NCI-H1417 treated with DMSO at 0.1 percent for 48 hours (cell line): ENCODE measurements around the gene AMPD3.

Experiments
- DNase-seq: peaks from one replicate; lab custom pipeline; 2025; lab: John Stamatoyannopoulos, UW

AMPD3 gene

DNA sequence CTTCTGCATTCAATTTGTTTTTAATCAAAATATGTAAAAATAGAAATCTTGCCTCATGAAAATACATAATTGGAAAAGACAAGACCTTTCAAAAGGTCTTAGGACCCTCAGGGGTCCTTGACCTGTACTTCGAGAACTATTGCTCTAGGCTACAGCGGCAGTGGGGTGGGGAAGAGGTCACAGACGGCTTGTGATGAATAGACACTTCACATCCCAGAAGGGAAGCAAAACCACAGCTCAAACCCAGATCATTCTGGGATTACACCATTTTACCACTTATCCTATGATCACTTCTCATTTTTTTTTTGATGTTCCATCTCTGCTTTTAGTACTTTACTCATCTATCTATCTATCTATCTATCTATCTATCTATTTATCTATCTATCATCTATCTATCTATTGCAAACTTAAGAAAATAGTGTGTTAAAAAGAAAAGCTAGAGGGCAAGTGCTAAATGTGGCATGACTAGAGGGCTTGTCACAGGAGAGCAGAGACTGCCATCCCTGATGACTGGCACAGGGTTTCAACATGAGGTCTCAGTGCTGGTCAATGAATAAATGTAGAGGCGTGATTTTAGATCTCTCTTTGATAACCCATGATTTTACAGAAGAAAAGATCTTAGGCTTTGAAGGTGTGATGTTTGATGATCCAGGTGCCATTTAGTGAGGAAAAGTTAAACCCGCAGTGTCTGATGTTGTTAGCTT is 48.9 kb downstream of the AMPD3 start:
- DNase-seq, result no peak

DNA sequence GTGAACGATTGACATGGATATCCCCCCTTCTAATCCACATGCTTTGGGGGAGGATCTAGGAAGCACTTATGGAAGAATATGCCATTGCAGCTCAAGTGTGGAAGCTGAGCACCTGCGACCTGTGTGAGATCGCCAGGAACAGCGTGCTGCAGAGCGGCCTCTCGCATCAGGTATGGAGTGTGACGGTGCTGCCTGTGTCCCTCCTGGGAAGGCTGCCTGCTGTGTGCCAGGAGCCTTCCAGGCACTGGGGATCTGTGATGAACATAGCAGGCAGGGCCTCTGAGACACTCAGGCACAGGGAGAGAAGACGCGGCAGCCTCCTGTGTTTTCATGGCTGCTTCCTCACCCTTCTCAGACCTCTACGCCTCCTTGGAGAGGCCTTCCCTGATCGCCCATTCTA is 49.4 kb downstream of the AMPD3 start:
- DNase-seq, result no peak

DNA sequence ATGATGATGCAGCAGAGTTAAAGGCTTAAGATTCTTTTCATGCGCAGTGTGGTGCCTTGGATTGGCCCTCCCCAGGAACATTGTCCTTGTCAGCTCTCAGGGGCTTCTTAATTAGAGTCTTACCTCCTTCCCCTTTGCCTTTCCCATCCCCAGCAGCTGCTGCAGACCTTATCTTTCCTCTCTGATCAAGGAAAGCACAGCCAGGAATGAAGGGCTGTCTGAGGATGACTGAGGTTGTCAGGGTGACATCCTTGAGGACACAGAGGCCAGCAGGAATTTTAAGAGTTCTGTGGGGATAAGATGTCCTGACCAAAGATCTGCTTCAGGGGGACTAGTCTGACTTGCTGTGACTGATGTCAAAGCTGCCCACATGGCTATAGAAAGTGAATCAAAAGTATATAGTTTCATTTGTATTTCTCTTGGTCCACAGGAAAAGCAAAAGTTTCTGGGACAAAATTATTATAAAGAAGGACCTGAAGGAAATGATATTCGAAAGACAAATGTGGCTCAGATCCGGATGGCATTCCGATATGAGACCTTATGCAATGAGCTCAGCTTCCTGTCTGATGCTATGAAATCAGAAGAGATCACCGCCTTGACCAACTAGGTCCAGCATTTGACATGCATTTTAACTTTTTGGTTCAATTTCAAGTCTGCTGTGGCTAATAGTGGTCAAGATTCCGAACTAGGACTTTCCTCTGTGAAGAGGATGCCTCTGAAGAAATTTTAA is 50.4 kb downstream of the AMPD3 start:
- DNase-seq, result no peak

DNA sequence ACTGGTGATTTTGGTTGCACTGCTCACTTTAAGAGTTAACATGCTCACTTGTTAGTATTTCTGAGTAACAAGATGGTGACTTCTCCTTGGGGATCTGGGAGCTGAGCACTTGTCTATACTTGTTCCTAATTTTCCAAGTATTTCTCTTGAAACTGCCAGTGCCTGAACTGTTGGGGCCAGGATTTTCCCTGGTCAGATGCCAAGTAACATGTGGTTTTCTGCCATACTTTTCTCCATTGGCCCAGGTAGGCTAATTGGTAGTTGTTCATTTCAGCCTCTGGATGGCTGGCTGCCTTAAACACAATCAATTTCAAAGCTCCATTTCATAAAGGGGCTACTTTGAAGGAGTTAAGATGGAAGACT is 50.9 kb downstream of the AMPD3 start:
- DNase-seq, result no peak

DNA sequence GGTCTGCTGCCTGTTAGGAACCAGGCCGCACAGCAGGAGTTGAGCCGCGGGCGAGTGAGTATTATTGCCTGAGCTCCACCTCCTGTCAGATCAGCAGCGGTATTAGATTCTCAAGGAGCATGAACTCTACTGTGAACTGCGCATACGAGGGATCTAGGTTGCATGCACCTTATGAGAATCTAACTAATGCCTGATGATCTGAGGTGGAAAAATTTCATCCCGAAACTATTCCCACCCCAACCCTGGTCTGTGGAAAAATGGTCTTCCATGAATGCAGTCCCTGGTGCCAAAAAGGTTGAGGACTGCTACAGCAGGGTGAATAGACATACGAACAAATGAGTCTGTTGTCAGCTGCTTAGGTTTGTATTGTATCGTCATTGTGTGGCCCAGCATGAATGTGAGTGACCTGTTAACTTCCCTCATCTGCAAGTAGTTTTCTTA is 56.1 kb downstream of the AMPD3 start:
- DNase-seq, result no peak

DNA sequence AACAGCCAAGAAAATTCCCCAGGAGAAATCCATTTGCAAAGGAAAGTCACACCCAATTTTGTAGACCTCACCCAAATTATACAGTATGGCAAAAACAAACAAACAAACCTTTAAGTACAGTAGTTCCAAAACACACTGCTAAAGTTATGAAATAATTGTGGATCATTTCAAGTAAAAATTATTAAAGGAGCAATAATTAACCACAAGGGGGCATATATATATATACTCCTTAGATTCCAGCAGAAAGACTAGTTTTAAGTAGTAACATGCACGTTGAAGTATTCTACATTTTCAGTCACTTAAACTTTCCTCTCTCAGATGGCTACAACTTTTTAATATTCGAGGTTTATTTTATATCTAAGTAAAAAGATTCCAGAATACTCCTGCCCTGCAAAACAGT is 59.1 kb downstream of the AMPD3 start:
- DNase-seq, result no peak

DNA sequence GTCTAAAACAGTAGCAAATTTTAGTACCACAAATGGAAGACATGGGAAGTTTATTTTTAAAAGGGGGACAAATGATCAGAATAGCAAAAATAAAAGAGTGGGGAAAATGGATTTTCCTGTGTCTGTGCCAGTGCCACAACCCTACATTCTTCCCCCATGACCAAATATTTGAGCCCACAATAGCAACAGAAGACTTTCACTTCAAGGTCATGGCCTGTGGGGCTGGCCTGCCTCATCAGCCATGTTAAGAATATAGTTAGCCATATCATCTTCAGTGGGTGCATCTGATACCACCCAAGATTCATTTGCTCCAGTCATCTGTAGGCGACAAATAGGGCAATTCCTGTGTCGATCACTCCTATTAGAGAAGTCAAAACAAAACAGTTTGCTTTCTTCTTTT is 59.6 kb downstream of the AMPD3 start:
- DNase-seq, result no peak

DNA sequence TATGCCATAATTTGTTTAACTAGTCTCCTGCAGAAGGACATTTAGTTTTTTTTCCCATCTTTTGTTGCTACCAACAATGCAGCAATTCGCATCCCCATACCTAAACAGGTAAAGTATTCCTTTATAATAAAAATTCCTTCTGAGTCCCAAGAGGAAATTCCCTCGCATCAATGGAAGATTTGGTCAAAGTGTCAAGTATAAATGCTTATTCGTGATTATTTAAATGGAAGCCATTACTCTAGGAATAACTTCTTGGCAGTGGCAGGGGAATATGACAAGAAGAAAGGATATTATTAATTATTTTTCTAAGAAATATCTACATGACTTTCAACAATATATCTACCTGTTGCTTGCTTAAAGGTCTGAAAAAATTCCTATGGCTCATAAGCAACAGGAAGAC is 60.4 kb downstream of the AMPD3 start:
- DNase-seq, result no peak

DNA sequence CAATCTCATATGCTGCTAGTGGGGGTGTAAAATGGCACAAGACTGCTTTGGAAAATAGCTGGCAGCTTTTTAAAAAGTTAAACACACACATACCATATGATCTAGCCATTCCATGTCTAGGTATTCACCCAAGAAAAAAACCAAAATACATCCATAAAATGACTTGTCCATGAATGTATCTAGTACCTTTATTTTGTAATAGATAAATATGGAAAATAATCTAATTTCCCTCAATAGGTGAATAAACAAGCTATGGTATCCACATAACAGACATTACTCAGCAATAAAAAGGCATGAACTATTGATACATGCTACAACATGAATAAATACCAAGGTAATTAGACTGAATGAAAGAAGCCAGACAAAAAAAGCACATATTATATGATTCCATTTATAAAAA is 63.1 kb downstream of the AMPD3 start:
- no peak for DNase-seq

DNA sequence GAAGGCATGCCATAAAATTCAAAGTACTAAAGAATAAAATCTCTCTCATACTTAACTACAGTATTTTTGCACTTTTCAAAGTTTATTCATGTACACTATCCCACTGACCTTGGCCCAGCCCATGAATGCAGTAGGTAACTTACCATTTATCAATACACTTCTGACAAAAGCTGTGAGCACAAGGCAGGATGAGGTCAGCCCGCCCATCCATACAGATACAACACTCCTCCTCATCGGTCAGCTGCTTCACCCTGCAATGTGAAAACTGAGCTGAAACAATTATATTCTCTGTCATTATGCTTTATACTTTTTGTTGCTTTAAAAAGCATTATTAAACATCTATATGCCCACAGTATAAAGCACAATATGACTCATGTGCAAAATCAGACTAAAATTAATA is 63.8 kb downstream of the AMPD3 start:
- DNase-seq, result no peak

DNA sequence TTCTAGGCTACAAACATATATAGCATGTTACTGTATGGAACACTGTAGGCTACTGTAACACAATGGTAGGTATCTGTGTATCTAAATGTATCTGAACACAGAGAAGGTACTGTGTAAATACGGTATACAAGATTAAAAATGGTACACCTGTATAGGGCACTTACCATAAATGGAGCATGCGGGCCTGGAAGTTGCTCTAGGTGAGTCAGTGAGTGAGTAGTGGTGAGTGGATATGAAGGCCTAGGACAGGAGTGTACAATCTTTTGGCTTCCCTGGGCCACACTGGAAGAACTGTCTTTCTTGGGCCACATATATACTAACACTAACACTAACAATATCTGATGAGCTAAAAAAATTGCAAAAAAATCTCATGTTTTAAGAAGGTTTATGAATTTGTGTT is 64.6 kb downstream of the AMPD3 start:
- DNase-seq, result no peak

DNA sequence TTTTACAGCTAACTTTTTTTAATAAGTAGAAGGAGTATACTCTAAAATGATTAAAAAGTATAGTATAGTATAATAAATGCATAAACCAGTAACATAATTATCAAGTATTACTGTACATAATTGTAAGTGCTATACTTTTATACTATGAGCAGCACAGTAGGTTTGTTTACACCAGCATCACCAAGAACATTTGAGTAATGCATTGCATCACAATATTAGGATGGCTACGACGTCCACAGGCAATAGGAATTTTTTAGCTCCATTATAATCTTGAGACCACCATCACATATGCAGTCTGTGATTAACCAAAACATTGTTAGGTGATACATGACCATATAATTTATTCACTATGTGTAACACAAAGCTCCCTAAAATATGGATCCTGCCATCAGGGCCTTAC is 65.5 kb downstream of the AMPD3 start:
- no peak for DNase-seq

DNA sequence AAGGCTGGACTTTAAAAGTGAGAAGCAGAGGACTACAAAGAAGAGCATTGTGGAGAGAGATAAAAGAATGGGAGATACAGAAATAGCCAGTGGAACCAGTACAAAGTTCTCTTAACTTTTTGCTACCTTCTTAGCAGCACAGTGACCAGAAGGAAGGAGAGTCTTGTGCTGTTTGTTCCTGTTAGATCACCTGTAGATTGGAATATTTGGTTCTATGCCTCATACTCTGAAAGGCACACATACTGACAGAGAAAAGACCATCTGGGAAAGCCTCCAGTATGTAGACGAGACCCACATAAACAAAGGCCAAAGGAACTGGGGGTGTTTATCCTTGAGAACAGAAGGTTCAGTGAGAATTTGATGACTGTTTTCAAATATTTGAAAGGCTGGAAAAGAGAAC is 67.2 kb downstream of the AMPD3 start:
- DNase-seq, result no peak

DNA sequence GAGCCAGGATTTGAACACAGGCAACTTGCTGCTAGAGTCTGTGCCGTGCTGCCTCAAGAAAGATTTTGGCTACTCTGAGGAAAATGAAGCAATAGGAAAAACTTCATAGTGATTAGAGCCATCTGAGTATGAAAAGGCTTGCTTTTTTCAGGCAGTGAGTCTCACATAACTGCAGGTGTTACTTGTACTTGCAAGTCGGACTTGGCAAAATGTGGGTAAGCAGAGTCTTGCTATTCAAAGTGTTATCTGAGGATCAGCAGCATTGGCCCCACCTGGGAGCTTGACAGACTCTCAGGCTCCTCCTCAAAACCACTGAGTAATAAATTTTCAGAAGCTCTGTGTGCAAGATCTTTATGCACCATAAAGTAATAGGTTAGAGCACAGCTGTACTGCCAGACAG is 67.9 kb downstream of the AMPD3 start:
- DNase-seq, result no peak

DNA sequence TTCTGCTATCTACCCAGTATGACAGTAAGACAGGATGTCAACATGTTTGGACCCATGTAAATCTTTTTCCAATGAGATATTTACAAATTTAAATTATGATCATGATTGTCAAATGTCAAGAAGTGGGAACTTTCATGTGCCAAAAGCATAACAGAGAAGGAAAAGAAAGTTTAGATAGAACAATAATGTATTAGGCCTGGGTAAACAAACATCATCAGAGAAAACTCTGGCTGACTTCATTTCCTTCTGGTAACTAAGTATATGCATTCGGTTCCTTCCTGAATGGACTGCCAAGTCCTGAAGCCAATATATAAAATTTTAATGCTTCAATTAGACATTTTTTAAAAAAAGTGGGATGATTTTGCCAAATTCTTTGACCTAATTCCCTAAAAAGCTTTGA is 69.4 kb downstream of the AMPD3 start:
- DNase-seq, result no peak

DNA sequence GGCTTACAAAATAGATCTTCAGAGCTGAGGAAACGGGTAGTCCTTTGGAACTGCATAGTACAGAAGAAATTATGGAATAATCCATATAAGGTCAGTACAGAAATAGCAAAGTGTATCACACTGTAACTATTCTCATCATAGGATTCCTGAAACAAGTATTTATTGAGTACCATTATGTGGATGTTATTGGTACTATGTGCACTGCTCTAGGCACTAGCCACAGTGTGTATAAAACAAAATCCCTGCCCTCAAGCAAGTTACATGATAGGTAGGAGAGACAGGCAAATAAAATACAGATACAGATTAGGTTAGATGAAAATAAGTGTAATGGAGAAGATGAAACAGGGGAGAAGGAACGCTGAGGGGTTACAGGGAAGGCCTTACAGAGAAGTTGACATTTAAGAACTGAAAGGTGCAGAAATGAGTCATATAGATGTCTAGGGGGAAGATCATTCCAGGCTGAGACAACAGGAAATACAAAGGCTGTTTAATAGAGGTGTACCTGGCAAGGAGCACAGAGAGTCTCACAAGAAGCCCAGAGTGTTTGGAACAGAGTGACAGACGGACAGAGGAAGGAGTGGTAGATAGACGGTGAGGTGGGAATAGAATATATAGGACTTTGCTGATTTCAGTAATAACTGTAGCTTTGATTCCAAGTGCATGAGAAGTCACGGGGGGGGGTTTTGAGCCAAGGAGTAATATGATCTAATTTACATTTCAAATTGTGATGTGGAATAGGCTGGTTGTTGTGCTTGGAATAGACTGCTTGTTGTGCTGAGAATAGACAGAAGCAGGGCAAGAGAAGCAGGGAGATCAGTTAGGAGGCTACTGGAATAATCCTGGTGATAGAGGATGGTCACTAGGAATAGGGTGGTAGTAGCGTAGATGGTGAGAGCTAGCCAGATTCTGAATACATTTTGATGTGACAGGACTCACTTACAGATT is 72.2 kb downstream of the AMPD3 start:
- DNase-seq, result no peak

DNA sequence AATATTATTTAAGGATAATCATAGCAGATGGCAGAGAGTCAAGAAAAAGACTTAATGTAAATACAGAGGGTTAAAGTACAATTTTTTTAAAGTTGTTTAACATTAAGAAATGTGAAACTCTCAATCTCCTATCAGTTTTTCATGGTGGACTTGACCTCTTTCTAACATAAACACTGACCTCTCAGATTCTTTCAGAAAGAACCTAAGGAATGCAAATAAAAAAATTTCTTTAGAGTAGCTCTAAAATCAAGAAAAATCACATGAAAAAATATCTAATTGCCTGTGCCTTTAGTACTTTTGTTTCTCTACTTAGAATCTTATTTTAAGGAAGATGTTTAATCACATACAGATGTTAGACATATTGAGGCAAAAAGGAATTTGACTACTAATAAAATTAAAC is 73.1 kb downstream of the AMPD3 start:
- DNase-seq, result no peak

DNA sequence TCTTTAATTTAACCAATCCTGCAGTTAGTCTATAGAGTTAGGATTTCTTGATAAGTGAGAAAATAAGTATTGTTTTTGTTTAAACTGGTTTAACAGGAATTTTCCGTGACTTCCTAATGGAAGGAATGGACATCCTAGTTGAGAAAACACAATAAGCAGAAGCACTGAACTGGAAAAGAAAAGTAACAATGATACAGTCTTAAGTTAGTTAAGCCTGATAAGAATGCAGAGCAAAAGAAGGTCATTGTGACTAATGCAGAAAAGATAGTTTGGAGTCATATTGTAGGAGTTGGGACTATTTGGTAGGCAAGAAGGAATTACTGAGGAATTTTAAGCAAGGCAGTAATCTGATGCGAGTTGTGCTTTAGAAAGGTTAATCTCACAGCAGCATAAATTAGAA is 74.2 kb downstream of the AMPD3 start:
- DNase-seq, result no peak

DNA sequence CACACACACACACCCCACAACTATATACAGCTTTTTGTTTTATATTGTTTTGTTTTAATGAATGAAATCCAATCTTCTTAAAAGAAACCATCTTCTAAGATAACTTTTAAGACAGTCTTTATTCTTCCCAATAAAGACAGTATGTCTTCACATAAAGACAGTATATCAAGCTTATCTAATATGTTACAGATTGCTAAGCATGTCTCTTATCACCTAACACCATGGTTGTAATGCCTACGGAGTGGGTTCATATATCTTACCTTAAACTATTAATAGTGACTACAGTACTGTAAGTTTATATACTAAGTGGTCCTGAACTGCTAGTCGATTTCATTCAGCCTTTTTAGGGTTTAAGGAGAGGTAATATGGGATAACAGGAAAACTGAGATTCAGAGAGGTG is 77.5 kb downstream of the AMPD3 start:
- no peak for DNase-seq

DNA sequence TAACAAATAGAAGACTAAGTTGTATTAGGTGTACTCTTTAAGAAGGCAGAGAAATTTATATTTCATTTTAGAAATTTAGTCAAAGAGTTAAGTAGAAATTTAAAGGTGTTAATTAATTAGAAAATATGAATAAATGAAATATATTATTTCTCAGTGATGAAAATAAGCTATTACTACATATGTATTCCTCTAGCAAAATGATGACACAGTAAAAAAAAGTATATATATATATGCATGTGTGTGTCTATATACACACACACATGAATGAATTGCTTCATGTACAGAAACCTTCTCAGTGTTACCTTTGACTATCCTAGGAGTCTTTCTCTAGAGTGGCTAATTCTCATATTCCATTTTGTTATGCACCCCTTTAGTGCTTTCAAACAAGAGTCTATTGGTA is 78.3 kb downstream of the AMPD3 start:
- no peak for DNase-seq

DNA sequence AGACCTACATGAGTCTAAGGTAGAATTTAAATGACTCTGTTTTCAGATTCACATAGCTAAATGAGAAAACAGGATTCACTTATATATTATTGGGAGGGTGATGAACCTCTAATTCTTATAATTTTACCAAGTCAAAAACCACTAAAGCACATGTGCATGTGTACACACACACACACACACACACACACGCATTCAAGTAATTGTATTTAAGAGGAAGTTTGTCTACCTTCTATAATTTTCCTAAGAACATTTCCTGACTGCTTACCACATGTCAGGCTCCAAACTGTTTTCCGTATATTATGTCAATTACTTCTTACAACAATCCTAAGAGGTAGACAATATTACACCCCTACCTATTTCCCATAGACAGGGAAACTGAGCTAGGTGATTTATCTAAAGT is 79.3 kb downstream of the AMPD3 start:
- DNase-seq, result no peak

DNA sequence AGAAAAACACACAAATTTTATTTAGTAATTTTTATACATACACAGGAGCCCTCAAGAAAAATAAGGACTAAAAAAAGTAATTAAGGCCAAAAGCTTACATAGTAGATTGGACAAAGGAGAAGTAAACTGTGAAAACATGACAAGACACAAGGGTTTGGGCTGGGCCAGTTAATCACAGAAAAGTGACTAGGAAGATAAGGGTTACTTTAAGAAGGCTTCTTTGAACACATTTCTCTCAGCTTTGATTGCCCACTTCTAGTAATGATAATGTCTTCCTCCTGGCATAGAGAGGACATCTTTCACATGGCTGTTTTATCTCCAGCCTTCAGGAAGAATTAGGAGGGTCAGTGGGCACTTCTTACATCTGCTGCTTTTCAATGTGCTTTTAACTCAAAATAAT is 82.5 kb downstream of the AMPD3 start:
- DNase-seq, result no peak

DNA sequence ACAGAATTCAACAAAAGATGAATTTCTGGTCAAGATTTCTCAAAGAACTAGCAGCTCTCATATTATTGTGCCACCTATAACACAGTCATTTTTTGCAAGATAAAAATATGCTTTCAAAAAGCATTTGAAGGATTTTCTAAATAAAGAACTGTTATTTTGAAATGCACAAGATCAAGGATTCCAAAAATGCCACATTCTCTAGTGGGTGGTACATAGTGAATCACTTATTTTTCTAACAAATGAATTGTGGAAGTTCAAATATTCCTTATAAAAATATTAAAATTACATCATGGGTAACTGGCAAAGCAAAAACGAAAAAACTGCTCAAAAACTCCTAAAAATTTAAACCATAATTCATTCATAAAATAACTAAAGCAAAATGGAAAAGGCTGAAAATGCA is 83.9 kb downstream of the AMPD3 start:
- DNase-seq, result no peak
